HEK293T (cell line): ENCODE measurements around the gene PLPP2.

Experiments
- LEF1 ChIP-seq: fragments of 450-650 bp; IDR thresholded peaks from 2 replicates; pipeline ENCODE4 v1.6.1; 2017; ENCODE audit warnings: mild to moderate bottlenecking, borderline replicate concordance
- PKNOX1 ChIP-seq: fragments of 450-650 bp; IDR thresholded peaks from 2 replicates; pipeline ENCODE4 v1.6.1; 2016
- SP1 ChIP-seq: fragments of 450-650 bp; IDR thresholded peaks from 2 replicates; pipeline ENCODE4 v1.6.1; 2017
- TARDBP ChIP-seq: fragments of 450-650 bp; IDR thresholded peaks from 2 replicates; pipeline ENCODE4 v1.6.1; 2016

DNA sequence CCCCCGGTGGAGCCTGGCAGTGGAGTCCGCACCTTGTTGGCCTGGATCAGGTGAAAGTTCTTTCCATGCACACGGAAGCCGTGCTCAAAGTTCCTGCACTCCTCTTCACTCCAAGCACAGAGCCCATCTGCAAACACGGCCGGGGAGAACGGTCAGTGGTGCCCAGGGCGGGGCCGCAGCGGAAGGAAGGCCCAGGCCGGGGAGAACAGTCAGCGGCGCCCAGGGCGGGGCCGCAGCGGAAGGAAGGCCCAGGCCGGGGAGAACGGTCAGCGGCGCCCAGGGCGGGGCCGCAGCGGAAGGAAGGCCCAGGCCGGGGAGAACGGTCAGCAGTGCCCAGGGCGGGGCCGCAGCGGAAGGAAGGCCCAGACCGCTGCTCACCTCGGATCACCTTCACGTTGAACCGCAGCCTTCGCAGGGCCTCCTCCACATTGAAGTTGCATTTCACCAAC, 20.6 kb upstream of the PLPP2 start:
- no peak for TF ChIP-seq TARDBP
- no peak for TF ChIP-seq PKNOX1
- TF ChIP-seq LEF1: no peak
- TF ChIP-seq SP1: no peak
